HEK293T (cell line): Measurements from ENCODE around the gene DNAJC7.

Experiments
- ARNT ChIP-seq: fragments of 450-650 bp; IDR thresholded peaks from 2 replicates; pipeline ENCODE4 v1.6.1; 2017; ENCODE audit warnings: mild to moderate bottlenecking
- BHLHE40 ChIP-seq: fragments of 450-650 bp; IDR thresholded peaks from 2 replicates; pipeline ENCODE4 v1.6.1; 2016; ENCODE audit warnings: mild to moderate bottlenecking, moderate library complexity, borderline replicate concordance
- ELF4 ChIP-seq: fragments of 450-650 bp; IDR thresholded peaks from 2 replicates; pipeline ENCODE4 v1.6.1; 2017; ENCODE audit warnings: antibody characterized with exemption
- FOXK2 ChIP-seq: fragments of 450-650 bp; IDR thresholded peaks from 2 replicates; pipeline ENCODE4 v1.6.1; 2016; ENCODE audit warnings: mild to moderate bottlenecking
- FOXM1 ChIP-seq: fragments of 450-650 bp; IDR thresholded peaks from 2 replicates; pipeline ENCODE4 v1.6.1; 2017; ENCODE audit warnings: mild to moderate bottlenecking, borderline replicate concordance
- HDGF ChIP-seq: fragments of 450-650 bp; IDR thresholded peaks from 2 replicates; pipeline ENCODE4 v1.6.1; 2017; ENCODE audit warnings: antibody characterized with exemption, borderline replicate concordance
- L3MBTL2 ChIP-seq: fragments of 450-650 bp; conservative IDR thresholded peaks from 2 replicates; pipeline ENCODE4 v1.6.1; 2016; ENCODE audit warnings: mild to moderate bottlenecking
- NFRKB ChIP-seq: fragments of 450-650 bp; IDR thresholded peaks from 2 replicates; pipeline ENCODE4 v1.6.1; 2016; ENCODE audit warnings: mild to moderate bottlenecking, moderate library complexity
- SP1 ChIP-seq: fragments of 450-650 bp; IDR thresholded peaks from 2 replicates; pipeline ENCODE4 v1.6.1; 2017
- SUZ12 ChIP-seq: fragments of 450-650 bp; IDR thresholded peaks from 2 replicates; pipeline ENCODE4 v1.6.1; 2016; ENCODE audit warnings: mild to moderate bottlenecking
- TARDBP ChIP-seq: fragments of 450-650 bp; IDR thresholded peaks from 2 replicates; pipeline ENCODE4 v1.6.1; 2016

GRCh38 chr17:42019509-42020404 is 2.5 kb upstream of the DNAJC7 start, which contains the start of gene NKIRAS2:
- TF ChIP-seq ARNT = 0 out of 2 replicates have a peak, but pooled peaks have one; percentile 36
- TF ChIP-seq FOXM1 = no peak; the same call in 1 of the 2 replicates
- TF ChIP-seq SUZ12 = no peak
- TF ChIP-seq BHLHE40 = no peak
- no peak for TF ChIP-seq ELF4
- no peak for TF ChIP-seq SP1
- no peak for TF ChIP-seq FOXK2
- no peak; the same call in 1 of the 2 replicates for TF ChIP-seq L3MBTL2
- TF ChIP-seq NFRKB = no peak
- no peak for TF ChIP-seq TARDBP
- TF ChIP-seq HDGF = no peak
